Subcutaneous adipose tissue (tissue), 4 donors: ENCODE data around the gene HIP1R. TPM values are rescaled to one million over a fixed set of nuclear protein-coding genes. Genes with fewer than 3 reads are reported as not detected.

Experiments
- total RNA-seq, 4 donors: library from RNA; depleted of rRNA; stranded (reverse); fragments of >200 nt; gene quantifications; one replicate each; pipeline ENCODE4 v1.1.0, GENCODE V29; 2016
- TF ChIP-seq, protein P1 (sequence below): fragments of 450-650 bp; IDR thresholded peaks from one replicate; pipeline ENCODE4 v1.5.1; 2016; ENCODE audit warnings: low read depth, mild to moderate bottlenecking, control low read depth, antibody characterized with exemption, moderate library complexity

Gene HIP1R
- total RNA-seq, 4 donors from 2014 or later = 13.4 to 70.3 (median 19.7) TPM

DNA sequence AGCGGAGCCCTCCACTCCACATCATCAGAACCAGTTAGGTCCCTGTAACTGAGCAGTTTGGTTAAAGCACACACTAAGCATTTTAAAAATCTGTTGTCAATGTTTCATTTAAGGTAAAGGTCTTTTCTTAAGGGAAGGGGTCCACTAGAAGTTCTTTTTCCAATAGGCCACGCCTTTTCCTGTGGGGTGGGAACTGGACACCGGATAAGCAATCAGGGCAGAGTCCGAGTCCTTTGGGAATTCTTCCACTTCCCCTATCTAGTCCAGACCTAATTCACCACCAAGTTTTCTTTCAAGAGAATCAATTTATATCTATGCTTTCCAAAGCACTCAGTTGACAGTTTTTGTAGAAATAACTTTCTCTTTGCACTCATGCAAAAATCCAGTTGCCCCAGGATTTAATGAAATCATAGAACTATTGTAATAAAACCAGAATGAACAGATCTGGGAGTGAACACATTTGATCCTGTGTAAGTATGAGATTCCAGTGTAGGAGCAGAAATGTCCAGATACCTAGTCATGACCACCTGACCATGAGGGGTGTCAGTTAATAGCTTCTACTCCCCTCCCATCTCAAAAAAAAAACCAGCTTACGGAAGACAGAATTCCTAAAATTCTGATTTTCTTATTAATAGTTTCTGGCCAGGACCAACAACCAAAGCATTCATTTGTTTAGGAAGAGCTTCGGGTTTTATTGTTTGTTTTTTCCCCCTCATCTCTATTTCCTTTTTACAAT lies 49.0 kb downstream of the HIP1R start:
- TF ChIP-seq, protein P1, sequence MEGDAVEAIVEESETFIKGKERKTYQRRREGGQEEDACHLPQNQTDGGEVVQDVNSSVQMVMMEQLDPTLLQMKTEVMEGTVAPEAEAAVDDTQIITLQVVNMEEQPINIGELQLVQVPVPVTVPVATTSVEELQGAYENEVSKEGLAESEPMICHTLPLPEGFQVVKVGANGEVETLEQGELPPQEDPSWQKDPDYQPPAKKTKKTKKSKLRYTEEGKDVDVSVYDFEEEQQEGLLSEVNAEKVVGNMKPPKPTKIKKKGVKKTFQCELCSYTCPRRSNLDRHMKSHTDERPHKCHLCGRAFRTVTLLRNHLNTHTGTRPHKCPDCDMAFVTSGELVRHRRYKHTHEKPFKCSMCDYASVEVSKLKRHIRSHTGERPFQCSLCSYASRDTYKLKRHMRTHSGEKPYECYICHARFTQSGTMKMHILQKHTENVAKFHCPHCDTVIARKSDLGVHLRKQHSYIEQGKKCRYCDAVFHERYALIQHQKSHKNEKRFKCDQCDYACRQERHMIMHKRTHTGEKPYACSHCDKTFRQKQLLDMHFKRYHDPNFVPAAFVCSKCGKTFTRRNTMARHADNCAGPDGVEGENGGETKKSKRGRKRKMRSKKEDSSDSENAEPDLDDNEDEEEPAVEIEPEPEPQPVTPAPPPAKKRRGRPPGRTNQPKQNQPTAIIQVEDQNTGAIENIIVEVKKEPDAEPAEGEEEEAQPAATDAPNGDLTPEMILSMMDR = no peak

DNA sequence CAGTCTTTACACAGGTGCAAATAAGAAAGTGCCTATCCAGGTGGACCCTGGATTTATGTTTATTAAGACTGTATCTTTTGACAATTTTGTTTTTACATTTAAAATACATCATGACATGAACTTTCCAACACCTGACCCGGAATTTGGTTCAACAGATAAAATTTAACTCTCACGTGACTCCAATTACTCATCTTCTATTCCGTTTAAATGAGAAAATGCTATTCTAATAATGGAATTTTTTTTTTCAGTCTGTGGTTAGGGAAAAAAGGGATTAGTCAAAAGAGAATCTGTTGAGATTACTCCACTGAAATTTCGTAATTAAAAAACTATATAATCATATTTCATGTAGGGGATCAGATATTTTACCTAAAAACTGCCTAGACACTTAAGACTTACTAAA lies 49.6 kb downstream of the HIP1R start:
- TF ChIP-seq, protein P1 = no peak

DNA sequence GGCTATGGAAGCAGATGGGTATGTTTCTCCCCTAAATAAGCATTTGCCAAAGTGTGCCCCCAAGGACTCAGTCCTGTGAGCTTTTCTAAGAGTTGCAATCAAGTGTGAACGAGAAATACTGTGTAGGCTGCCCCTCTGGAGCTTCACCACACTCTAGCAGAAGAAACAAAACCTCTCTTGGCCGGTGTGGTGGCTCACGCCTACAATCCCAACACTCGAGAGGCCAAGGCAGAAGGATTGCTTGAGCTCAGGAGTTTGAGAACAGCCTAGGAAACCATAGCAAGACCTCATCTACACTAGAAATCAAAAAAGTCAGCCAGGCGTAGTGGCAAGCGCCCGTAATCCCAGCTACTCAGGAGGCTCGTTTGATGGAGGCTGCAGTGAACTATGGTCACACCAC lies 50.9 kb downstream of the HIP1R start:
- TF ChIP-seq, protein P1 = no peak

DNA sequence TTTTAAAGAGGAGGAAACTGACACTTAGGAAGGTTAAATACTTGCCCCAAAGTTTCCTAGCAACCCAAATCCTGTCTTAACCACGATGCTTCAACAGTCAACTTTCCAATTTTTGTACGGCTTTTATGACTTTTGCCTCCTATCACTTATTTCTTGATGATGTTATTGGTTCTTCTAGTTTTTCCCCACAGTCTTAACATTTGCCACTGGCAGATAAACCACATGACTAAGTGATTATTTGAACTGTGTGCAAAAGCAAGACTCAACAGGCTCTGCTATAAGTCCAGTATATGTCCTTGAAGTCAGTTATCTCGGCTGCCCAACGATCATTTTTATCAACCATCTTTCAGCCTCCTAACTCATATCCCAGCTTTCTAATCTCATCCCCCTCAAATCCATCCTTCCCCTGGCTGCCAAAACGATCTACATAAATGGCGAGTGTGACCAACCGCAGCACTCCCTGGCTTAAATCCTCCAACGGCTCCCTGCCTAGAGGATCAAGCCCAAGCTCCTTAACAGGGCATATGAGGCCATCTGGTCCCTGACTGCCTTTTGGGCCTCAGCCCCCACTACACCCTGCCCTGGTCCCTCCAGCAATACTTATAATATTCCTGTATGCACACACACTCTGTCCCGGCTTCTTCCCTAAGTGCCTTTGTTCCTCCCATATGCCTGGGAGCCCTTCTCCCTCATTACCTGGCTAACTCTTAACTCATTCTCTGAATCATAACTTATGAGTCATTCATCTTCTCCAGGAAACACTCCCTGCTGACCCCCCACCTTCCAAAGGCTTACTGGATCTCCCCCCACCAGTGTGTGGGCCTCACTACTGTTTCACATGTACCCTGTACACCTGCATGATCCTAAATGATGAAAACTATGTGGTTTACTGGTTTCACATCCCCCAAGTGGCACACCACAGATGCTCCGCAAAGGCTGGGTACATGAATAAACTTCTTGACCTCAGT lies 51.9 kb downstream of the HIP1R start:
- TF ChIP-seq, protein P1 = no peak

DNA sequence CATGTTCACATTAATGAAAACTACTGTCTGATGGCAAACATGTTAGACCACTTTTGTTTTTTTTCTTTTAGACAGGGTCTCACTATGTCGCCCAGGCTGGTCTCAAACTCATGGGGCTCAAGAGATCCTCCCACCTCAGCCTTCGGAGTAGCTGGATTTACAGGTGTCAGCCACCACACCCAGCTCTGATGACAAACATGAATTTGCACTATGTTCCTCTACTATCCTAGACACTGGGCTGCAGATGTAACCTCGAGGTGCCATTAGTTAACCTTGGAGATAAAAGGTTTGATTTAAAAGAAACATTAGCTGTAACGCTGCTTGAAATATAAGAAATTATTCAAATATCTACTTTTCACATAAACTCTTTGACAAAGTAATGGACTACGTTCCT lies 52.6 kb downstream of the HIP1R start:
- TF ChIP-seq, protein P1 = no peak

DNA sequence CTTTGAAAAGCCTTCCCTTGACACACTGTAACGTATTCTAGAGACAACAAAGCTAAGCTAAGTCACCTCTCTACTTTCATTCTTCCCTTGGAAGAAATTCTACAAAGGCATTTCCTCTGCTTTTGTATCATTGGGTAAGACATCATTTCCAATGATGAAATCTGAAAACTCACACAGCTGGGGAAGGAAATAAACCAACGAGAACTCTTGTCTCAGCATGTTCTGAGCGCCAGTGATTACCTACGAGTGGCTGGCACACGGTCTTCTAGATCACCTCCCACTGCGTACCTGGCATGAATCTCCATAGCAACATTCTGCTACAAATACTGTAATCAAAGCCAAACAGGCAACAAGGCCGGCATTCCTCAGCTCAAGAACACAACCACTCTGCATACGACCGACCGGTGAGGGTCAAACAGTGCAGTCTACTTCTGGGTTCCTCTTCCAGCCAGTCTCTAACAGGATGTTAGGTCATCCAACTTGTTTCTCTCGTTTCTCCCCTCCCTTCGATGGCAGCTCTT lies 53.0 kb downstream of the HIP1R start:
- TF ChIP-seq, protein P1 = no peak
